NCI-H1092 (cell line): Measurements from ENCODE around the gene EPB41L4B.

Source experiments
- DNase-seq: peaks from one replicate; lab custom pipeline; 2025; lab: John Stamatoyannopoulos, UW

Gene EPB41L4B

DNA sequence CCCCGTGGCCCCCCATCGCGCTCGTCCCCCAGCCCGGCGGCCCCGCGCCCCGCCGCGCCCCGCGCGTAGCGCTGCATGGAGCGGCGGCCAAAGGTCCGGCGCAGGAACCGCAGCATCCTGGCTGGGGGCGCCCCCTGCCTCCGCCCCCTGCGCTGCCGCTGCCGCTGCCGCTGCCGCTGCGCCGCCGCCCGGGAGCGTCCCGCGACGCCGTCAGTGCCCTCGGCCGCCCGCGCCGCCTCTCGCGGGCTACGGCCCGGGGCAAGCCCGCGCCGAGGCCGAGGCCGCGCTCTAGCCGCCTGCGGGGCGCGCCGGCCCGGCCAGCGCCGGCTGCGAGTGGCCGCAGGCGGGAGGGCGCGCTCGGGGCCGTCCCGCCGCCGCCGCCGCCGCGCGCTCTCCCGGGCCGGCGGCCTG lies 523 bp downstream of the EPB41L4B start:
- DNase-seq: no peak

DNA sequence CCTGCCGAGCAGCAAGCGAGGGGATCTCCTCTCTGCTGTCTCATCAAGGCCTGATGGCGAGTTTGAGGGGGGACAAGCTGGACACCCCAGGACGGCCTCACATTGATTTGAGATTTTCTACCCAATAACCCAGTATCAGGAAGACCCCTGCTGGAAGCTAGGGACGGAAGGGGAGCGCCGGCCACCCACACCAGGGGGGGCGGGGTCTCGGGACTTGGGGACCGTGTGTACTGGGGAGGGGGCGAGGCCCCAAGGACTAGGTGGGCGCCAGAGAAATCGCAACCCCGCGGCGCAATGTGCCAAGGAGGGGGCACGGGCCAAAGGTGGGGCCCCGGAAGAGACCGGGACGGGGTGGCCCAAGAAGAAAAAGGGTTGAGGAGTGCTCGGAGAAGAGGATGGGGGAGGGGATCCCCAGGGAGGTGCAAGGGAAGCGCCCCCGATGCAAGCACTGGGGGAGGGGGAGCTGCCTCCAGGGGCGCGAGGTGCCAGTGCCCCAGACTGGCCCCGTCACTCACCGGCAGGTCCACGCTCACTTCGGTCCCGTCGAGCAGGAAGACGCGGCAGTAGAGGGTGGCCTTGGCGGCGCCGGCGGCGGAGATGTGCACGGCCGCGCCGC lies 1.1 kb downstream of the EPB41L4B start:
- DNase-seq: no peak

DNA sequence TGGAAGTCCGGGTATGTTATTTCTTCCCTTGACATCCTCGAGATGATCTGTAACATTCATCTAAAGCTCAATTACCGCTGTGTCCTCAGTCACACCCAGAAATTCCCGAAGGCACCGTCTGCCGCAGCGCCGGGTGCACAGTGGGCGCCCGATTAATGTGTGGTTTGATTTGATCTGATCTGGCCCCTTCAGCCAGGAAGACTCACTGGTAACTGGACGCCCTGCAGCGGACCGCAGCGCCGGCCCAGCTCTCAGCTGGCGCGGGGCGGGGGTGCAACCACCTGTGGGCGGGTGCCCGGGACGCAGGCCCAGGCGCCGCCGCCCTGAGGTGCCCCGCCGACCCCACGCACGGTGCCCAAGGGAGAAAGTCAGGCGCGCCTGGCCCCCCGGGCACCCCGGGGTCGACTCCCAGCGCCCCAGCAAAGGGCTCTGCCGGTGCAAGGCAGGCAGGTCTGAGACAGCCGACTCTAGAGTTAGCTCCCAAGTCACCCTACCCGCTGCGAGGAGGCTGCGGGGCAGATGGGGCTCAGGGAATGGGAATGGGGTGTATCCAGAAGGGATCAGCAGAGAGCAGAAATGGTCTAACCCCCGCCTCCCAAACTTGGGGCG lies 1.7 kb downstream of the EPB41L4B start:
- DNase-seq: peak; percentile 24

DNA sequence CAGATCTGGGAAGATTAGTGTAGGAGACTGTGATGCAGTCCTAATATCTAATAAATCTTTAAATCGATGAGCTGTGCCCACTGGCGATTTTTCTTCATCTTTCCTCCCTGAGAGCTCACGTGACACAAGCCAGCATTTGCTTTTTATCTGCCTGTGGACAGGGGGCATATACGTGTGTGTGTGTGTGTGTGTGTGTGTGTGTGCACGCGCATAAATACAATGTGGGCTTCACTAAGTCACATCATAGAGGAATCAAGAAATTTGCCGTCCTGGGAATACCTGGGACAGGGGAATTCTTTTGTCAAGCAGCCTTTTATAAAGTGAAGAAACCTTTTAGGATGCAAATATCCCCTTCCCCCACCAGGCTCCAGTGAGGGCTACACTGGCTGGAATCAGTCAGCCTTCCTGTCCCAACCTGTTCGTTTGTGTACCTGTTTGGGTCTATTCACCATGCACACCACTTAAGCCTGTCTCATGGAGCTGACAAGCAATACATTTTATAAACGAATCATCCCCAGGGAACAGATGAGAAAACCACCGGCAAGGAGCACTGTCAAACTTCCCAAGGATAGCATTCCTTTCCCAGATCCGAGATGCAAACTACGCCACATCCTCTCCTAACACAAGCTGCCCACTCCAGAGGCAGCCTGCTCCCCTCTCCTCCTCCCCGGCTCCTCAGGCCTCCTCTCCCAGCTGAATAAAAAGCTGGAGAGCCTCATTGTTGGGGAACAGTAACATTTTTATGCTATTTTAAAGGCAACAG lies 2.7 kb downstream of the EPB41L4B start:
- no peak for DNase-seq

DNA sequence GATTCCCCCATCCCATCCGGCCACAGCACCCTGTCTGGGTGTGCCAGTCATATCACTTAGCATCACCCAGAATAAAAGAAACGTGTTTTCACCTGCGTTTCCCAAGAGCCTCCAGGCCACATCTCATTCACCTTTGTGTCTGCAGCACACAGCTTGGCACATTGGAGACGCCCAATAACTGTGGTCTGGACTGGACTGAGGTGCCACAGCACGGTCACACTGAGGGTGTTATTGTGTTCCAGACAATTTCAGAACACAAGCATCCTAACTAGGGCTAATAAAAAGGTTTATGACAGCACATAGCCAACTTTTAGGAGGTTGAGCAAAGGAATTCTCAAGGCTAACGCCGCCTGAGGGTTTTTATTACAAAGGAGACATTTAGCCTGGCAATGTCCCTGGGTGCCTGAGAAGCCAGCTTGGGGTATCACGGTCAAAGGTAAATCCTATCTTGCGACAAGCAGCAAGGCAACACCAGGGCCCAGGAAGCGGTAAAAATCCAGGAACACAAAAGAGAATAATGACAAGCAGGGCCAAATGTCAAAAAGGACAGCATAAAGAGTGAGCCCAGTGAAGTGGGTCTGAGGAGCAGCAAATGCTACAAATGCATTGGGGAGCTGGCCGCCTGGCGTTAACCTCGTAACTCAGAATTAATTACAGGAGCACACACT lies 3.4 kb downstream of the EPB41L4B start:
- peak; percentile 90 for DNase-seq

DNA sequence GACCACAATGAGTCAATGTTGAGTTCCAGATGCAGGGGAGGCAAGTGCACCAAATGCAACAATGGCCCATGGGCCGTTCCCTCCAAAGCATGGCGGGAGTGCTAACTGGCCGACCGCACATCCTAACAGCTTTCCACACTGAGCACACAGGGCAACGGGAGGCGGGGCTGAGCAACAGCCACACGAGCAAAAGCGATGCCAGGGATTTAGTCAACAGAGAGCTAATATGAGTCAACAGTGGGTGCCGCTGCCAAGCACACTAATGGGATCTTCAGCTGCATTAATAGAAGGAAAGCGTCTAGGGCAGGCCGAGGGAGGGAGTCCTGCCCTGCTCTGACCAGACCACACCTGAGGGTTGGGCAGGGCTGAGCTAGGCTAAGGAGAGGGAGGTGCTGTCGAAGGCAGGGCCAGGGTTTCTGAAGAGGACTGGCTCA lies 4.6 kb downstream of the EPB41L4B start:
- DNase-seq: peak; percentile 96

DNA sequence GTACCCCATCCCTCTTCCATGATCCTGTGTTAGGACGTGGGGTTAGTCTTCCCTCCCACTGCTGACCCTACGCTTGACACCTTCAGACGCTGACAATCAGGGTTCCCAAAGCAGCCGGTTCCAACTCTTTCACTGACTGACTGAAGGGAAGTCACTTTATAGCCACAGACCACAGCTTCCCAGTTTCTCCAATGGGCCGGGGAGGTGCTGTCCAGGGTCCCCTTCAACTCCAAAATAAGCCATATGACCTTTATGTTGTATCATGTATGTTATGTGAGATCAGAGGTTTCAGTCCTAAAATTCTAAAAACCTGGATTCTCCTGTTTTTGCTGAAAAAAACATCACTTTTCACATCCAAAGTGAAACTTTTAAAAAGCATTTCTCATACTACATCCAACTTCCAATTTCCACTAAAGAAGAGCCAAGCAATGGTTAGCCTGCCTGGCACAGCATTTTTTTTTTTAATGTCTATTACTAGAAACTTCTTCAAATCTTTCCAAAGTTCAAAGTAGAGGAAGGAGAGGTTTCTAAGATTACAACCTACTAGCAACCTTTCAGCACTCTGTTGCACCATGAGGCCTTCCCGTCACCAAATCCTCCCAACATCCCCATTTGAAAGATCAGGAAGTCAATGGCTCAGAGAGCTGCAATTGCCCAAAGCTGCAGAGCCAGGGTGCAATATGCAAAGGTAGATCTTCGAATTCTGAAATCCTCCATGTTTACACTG lies 5.2 kb downstream of the EPB41L4B start:
- no peak for DNase-seq

DNA sequence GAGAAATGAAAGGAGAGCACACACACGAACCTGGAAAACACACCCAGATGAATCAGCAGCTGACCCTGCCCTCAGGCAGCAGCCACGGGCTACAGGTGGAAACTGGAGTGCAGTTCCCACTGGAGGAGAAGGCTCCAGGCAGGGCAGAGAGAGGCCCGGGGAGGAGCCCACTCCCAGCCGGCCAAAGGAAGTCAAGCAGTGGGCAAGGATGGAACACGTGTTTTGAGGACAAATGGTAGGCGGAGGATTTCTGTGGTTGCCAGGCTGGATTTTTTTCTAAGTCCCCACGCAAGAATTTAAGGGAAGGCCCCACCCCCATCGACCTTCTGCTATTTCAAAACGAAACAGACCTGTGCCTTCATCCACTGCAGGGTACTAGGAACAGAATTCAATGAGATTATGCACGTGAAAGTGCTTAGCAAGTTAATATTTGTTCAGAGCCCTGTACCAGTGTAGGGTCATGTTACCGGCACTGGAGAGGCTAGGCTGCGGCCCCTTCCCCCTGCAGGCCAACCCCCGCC lies 6.8 kb downstream of the EPB41L4B start:
- peak; percentile 20 for DNase-seq

DNA sequence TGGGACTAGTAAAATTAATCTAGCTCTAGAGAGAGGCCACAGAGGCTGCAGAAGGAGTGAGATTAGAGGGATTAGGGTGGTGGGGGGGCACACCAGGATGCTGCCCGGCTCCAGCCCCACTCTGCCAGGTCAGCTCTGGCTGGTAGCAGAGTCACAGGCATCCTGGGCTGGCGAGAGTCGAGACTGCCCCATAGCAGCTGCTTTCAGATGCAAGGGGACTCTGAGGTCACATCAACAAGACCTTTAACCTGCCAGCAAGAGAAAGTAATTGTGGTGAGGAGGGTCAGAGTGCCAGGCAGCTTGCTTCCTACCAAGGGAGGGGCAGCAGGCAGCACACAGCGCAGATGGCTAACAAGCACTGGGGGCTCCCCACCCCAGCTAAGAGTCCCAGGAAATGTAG lies 7.5 kb downstream of the EPB41L4B start:
- DNase-seq: no peak

DNA sequence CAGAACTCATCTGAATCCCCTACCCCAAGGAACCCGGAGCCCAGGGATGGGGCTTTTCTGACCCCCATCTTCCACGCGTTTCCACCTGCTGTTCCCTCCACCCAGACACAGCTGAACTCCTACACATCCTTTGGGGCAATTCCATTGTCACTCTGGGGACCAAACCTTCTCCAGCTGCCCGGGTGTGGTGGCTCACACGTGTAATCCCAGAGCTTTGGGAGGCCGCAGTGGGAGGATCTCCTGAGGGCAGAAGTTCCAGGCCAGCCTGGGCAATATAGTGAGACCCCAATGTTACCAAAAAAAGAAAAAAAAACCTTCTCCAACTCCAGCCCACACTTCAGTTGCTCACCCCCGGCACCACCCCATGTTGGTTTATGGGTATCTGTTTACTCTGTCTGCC lies 8.1 kb downstream of the EPB41L4B start:
- DNase-seq: no peak

DNA sequence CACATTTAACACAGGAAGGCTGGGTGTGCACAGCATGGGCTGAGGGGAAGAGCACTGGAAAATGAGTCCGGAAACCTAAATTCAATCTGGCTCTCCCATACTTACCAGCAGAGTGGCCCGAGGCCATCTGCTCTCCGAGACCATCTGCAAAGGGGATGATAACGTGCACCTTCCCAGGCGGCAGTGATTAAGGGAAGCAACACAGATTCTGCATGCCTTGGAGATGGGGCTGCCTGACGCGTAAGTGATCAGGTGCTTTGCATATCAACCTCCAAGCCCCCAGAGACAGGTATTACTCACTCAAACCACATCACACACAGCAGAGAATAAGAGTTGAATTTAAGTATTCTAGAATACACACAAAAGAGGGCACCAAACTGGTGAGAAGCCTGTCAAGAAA lies 9.1 kb downstream of the EPB41L4B start:
- no peak for DNase-seq

DNA sequence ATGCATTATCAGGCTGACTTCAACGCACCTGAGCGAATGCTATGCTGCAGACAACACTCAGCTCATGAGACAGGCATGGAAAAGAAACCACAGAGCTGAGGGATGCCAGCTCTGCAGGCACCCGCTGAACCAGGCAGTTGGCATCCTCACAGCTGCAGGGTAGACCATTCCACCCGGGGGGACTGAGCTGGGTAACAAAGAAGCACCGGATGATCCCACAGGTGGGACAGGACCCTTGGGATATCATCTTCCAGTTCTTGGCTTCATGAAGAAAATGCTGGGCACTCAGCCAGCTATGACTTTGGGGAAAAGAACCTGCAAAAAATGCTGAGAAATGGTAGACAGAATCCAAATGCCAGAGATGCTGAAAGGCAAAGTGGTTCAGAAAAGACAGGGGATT lies 9.6 kb downstream of the EPB41L4B start:
- peak; percentile 16 for DNase-seq

DNA sequence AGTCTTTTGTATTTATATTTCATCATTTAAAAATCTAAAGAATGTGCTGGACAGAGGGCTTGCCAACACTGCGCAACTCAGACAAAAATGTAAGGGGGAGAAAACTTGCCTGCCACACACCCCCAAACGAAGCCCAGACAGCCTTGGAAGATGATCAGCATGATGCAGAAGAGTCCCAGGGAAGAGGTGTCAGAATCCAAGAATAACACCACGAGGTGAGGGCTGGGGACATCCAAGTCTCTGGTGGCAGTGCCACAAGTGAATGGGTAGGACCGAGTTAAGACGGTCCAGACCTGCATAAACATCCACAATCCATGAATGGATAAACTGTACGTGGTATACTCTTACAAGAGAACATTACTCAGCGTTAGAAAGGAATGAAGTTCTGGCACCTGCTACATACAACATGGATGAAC lies 10.4 kb downstream of the EPB41L4B start:
- no peak for DNase-seq

DNA sequence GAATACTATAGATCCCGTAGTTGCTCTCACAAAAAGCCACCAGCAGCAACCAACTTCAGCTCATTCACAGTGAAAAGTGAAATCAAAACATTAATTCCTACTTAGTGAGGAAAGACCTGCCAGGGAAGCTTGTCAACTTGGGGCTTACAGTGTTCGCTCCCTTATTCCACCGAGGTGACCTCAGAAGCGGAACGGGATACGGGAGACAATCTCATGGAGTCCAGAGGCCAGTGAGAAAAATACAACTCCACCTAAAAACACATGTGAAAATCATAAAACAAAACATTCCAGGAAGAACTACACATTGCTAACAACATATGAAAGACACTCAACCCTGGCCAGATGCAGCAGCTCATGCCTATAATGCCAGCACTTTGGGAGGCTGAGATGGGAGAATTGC lies 11.6 kb downstream of the EPB41L4B start:
- no peak for DNase-seq

DNA sequence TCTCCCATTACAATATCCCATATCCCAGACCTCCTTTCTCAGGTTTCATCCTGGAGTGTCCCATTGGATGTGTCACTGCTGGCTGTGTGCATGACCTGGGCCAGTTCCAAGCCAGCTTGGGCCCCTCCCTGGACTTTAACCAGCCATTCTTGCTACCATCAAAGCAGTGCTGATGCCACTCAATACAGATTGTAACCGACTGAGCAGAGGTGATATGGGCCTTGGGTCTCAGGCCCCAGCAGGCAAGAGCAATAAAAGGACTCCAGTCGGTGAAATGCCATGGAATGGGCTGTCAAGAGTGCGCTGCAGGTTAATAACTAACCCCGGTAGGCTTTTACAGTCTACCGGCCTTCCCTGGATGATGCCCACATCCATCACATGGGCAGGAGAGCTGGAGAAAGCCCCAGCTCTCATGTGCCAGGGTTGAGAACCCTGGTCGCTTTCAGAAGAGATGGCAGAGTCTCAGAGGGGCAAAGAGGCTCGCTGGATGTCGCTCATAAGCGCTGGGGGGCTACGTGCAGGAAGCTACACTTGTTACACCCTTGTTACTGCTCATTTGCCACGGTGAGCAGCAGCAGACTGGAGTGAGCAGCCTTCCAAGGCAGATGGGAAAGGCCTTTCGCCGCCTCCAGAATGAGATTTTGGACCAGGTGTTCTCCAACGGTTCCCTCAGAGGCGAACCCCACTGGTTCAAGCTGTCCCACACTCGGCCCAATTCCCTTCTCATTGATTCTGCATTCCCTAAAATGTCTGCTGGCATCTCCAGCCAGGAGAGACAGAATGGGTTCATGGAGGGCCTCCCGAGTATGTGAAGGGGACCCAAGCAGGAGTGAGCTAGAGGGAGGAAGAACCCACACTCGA lies 13.2 kb downstream of the EPB41L4B start:
- DNase-seq: no peak

DNA sequence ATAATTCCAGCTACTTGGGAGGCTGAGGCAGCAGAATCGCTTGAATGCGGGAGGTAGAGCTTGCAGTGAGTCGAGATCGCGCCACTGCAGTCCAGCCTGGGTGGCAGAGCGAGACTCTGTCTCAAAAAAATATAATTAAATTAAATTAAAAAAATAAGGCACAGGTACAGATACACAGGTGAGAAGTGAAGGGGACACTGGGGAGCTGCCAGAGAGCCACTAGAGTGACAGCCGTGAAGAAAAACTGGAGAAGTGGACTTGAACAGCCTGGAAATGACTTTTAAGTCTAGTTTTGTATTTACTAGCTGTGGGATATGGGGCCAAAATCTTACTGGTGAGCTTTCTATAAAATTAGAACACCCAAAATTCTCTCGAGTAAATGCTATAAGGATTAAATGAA lies 15.1 kb downstream of the EPB41L4B start:
- DNase-seq: no peak

DNA sequence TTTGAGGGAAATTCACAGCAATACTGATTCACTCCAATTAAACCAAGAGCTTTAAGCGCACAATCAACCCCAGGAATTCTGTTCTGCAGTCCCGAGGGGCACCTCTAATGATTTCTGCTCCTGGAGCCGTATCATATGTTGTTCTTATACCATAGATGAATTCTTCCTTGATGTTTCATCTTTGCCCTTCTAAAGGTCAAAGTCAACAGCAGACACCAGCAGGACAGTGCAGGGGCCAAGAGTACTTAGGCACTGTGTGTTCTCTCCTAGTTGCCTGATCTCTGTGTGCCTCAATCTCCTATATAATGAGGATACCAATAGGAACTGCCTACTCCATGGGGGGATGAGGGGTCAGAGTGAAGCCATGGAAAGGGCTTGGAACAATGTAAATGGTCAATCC lies 16.5 kb downstream of the EPB41L4B start:
- DNase-seq: no peak

DNA sequence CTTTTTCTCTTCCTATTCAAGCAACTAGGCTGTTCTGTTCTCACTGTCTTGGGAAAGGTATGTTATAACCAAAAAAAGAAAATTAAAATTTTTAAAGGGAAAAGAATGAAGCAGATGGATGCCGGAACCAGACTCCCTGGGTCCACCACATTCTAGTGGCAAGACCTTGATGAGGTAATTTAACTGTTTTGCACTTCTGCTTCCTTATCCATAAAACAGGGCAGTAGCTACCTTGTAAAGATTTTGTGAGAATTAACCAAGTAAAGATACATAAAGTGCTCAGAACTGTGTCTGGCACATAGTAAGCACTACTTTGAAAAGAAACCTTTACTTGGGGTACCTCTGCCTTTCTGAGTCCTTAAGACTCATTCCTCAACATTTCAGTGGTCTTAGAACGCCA lies 17.0 kb downstream of the EPB41L4B start:
- DNase-seq: no peak

DNA sequence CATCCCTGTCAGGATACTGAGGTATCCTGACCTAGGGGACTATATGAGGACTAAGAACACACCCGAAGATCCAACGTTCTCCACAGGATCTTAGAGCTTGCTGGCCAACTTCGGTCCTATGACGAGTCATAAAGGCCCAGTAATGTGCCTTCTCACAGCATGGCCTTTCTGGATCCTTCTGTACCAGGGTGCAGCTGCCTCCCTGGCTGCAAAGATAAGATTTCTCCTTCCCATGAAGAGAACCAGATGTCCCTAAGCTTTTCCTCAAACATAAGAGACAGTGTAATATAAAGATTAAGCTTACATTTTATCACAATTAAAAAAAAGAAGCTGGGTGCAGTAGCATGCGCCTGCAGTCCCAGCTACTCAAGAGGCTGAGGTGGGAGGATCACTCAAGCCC lies 18.3 kb downstream of the EPB41L4B start:
- DNase-seq: no peak

DNA sequence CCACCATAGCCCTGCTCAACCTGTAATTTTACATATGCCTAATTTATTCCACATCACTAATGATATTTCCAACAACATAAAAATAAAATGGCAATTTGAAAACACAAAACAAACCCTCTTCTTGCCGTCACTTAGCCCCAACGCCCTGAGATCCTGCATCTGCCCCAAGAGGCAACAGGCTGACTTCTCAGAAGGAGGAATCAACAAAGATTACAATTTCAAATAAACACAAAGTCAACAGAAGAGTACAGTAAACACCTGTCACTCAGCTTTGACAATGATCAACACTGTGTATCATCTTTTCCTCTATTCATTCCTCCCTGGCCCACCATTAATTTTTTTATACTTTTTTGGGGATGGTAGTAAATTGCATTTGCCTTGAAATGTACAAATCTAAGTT lies 19.8 kb downstream of the EPB41L4B start:
- DNase-seq: no peak

DNA sequence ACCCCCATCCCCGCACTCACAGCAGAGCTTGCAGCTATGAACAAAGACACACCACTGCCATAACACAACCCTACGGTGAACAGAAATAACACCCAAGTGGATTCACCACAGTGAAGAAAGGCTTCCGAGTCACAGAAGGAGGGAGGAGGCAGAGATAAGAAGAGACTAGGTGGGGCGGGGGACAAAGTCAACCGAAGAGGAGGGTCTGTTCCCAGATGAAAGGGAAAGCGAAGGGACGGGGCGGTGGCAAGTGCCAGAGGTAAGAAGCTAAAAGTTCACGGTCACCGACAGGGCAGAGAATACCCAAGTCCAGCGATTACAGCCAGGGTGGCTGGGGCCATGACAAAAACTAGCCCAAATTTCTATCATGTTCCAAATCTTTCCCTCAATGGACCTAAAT lies 21.0 kb downstream of the EPB41L4B start:
- no peak for DNase-seq
